Sciatic nerve (tissue), 2 donors: Measurements from ENCODE around the gene MERTK. TPM values are rescaled to one million over a fixed set of nuclear protein-coding genes. Genes with fewer than 3 reads are reported as not detected.
"Not testable (repeated sequence)": the region's sequence is repeated elsewhere in the genome, so short reads cannot be mapped to it uniquely, and the experiment has no call there.

ENCODE experiments used
- ATAC-seq: fragments of 200-7000 bp; cut with Tn5 transposase; one replicate; pipeline ENCODE4 v1.9.1; 2020; ENCODE audit warnings: mild to moderate bottlenecking, moderate library complexity
- DNase-seq: peaks from one replicate; pipeline ENCODE4 v3.0.0-alpha.2; 2020; ENCODE audit warnings: low spot score
- intact Hi-C: fragments of 100-400 bp; cut with DNase I; formaldehyde crosslinking; loops from one replicate; pipeline ENCODE4 v1.14.2; 2022
- total RNA-seq: library from RNA; stranded (reverse); fragmentation: NEBNext Ultra II Directional; extraction: Animal tissue kit (Norgen Biotek cat#: 25700); gene quantifications from one replicate; pipeline ENCODE4 v1.2.1, GENCODE V29; 2021
- donor health status: DM: no; HTN: no; CAD: no.
- donor health status: DM: no; HTN: no; CAD: no.

The MERTK gene
- total RNA-seq, 1 donor from 2014 or later: 18.9 TPM

DNA sequence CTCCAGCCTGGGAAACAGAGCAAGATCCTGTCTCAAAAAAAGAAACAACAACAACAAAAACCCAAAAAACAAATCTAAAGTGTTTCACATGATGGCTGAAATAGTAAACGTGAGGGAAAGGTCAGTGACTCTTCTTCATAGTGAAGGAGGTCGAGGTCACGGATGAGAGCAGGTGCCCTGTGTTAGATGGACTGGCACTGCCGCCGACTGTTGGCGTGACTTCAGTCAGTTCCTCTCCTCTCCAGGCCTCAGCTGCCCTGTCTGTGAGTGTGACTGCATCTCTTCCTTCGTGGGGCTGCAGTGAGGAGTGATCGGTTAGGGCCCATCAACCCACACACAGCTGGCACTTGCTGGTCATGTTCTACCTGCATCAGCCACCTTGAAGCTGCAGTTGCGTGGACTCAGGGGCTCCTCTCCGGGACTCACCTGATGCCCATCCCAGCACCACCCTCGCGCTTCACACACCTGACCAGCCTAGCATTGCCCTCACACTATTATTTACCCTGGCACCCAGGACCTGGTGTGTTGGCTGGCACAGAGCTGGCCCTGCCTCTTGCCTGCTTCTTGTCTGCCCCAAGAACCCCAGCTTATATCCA, 126.6 kb downstream of the MERTK start:
- DNase-seq (no peak), ATAC-seq (no peak)
- intact Hi-C loops: no loop called here

DNA sequence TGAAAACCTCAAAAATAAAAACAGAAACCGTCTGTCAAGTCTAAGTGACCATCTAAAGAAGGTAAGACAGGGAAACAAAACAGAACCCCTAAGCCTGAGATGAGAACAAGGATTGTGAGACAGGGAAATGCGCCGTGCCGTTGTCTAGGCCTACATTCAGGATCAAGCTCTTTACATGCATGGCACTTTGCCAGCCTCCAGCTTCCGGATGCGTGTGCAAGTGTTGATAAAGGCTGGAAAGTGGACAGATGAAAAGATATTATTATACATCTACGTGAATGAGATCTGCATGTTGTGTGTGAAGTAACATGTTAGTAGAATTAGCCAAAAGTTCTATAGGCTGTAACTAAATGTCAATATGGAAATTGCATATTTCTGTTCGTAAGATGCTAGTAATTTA, 128.1 kb downstream of the MERTK start:
- ATAC-seq (no peak), DNase-seq (no peak)
- intact Hi-C loops: no loop called here

DNA sequence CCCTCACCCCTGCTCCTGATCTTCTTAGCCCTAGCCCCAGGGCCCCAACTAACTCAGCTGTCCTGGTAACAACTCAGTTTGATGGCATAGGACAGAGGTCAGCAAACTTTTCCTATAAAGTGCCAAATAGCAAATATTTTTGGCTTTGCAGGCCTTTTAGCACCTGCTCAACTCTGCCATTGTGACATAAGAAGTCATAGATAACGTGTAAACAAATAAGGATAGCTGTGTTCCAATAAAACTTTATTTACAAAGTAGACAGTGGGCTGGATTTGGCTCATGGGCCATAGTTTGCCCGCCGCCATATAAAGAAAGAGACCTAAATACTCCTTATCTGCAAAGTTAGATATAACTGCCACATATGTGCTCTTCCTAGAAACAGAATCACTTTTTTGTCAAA, 129.4 kb downstream of the MERTK start:
- ATAC-seq (no peak), DNase-seq (no peak)
- intact Hi-C loops: no loop called here

DNA sequence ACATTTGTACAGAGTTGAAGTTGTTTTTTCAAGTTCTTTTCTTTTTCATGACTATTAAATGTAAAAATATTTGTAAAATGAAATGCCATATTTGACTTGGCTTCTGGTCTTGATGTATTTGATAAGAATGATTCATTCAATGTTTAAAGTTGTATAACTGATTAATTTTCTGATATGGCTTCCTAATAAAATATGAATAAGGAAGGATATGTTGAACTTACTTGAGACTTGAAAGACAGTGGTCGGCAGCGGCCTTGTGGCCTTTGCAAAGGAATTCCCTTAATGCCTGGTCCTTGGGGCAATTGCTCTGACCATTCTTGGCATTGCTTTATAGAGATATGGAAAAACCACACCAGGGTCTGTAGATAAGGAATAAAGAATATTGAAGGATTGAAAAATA, 130.8 kb downstream of the MERTK start:
- intact Hi-C loops: no loop called here
- ATAC-seq (no peak), DNase-seq (no peak)

DNA sequence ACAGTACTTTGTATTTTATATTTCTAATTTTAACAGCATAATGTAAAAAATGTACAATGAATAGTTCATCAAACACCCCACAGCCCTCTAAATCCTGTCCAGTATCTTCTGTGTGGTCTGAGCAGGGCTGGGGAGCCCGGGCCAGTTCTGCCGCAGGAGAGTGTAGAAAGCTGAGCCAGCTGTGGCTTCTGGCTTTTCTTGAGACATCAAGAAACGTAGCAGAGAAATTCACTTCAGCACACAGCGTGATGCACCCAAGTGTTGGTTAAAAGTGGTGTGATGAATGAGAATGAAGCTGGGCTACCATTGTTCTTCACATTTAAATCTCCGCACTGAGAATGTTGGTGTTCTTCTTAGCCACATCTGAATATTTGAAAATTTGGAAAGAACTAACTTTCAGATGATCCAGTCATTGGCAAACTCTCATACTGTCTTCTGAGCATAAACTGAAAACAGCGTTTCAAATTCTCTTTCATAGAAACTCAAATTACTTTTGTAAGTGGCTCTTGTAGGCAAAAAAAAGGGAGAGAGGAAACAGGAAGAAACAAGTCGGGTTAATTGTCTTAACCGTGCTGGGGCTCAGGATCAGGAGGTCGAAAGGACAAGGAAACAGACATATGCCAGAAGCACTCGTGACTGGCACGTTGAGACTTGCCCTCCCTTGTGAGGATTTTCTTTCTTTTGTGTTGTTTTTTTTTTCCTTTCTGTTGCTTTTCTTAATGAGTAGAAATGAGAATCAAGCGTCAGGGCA, 133.2 kb downstream of the MERTK start:
- peak; percentile 76 for ATAC-seq
- intact Hi-C loops: no loop called here
- no peak for DNase-seq

DNA sequence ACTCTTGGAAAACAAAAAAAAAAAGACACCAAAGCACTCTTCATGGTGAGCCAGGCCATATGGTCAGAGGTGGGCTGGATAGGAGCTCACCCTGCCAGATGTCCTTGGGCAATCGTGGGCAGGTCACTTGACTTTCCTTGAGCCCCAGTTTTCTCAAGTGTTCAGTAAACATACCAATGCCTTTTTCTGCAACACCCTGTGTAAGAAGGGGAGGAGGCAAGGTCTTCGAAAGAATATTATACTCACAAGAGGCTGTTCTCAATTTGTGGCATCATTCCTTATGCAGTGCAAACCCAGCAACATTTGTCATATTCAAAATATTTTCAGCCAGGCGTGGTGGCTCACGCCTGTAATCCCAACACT, 133.8 kb downstream of the MERTK start:
- intact Hi-C loops: no loop called here
- ATAC-seq: peak; percentile 64
- DNase-seq: no peak

DNA sequence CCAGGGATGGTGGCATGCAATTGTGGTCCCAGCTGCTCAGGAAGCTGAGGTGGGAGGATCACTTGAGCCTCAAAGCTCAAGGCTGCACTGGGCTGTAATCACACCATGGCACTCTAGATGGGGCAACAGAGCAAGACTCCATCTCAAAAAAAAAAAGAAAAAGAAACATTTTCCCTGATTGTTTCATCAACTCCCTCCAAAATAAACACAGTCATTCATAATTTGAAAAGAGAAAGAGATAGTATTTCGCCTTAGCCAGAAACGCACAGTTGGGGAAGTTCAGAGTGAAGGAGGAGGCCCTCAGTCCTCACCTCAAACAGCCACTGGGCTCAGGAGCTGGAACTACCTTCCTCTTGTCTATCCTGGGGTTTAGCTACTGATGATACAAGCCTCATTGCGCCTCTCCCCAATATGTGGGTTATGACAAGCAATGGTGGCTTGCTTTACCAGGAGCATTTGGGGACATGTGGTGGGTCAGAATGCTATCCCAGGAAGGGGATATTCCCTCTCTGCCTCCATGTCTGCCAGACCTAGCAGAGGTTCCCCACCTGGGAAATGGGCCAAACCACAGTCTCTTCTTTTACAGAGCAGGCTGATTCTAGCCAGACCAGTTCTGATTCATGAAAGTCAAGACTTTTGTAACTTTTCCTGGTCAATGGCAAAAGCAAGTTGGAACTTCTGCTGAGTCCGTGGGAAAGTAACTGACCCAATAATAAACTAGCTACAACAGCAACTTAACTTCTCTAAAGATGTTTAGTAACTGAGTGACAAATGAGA, 134.5 kb downstream of the MERTK start:
- intact Hi-C loops: no loop called here
- DNase-seq (peak; percentile 75), ATAC-seq (peak; percentile 78)

DNA sequence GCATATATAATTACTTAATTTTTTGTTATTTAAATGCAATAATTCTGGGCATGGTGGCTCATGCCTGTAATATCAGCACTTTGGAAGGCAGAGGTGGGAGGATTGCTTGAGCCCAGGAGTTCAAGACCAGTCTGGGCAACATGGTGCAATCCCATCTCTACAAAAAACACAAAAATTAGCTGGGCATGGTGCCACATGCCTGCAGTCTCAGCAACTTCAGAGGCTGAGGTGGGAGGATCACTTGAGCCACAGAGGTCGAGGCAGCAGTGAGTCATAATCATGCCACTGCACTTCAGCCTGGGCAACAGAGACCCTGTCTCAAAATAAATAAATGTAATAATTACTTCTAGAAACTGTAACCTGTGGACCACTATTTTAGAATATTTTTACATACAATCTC, 135.2 kb downstream of the MERTK start:
- ATAC-seq (no peak), DNase-seq (no peak)
- intact Hi-C loops: no loop called here

DNA sequence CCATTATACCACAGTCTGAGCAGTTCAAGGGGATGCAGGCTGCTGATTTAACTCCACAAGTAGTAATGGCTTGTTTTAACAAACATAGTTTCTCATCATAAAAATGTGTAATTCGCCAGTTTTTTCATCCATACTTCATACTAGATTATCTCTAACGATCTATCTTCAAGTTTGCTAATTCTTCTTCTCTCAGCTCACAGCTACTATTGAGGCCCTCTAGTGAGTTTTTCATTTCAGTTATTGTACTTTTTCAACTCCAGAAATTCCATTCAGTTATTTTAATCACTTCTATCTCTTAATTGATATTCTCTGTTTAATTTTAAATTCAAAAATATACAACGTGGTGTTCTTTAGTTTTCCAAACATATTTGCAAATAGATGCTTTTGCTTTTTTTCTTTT, 136.5 kb downstream of the MERTK start:
- ATAC-seq (no peak), DNase-seq (no peak)
- intact Hi-C loops: no loop called here

DNA sequence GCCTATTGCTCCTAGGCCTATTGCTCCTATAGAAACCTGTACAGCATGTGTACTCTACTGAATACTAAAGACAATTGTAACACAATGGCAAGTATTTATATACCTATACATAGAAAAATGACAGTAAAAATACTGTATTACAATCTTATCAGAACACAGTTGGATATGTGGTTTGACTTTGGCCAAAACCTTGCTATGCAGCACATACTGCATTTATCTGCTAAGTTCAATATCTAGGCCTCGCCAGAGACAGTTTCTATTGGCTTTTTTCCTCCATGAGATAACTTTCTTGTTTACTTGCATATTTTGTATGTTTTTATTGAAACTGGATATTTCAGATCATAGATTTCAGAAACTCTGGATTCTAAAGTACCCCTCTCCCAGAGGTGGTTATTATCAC, 137.4 kb downstream of the MERTK start:
- no peak for ATAC-seq
- intact Hi-C loops: no loop called here

DNA sequence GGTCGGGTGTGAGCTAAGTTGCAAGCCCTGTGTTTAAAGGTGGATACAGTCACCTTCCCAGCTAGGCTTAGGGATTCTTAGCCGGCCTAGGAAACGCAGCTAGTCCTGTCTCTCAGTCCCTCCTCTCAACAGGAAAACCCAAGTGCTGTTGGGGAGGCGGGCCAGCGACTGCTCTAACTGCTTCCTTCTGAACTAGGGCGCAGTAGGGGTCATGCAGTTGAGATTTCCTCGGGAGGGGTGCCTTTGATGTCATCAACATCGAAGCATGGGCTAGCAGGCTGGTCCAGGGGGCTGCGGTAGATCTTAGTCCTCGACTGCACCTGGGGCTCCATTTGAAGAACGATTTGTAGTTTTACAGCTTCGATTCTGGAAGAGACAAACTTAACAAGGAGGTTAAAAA, 141.1 kb downstream of the MERTK start:
- DNase-seq, ATAC-seq, intact Hi-C loops: not testable (repeated sequence)

More for the DNA sequence above, 137.4 kb downstream of the MERTK start:
- no peak for DNase-seq

DNA sequence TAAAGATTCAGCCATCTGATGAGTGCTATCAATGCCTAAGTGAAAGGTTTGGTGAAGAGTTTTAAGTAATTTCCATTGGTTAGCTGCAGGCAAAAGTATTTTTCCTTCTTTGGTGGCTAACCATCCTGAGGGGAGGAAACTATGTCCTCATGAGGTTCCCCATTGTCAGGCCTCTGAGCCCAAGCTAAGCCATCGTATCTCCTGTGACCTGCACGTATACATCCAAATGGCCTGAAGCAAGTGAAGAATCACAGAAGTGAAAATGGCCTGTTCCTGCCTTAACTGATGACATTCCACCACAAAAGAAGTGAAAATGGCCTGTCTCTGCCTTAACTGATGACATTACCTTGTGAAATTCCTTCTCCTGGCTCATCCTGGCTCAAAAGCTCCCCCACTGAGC, 141.7 kb downstream of the MERTK start:
- ATAC-seq, DNase-seq, intact Hi-C loops: not testable (repeated sequence)

DNA sequence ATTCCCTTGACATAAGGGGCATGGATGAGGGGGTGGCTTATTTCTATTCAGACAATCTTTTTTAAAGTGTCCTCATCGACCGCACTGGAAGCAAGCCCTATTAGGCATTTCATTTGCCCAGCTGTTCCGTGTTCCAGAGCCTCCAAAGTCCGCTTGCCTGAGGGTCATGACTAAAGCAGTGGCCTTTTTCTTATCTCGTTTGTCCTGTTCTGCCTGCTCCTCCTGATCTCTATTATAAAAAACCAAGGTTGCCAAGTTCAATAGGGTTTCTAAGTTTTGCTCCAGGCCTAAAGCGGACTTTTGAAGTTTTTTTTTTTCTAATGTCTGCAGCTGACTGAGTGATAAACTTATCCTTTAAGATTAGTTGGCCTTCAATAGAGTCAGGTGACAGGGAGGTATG, 143.1 kb downstream of the MERTK start:
- intact Hi-C loops, ATAC-seq, DNase-seq: not testable (repeated sequence)

DNA sequence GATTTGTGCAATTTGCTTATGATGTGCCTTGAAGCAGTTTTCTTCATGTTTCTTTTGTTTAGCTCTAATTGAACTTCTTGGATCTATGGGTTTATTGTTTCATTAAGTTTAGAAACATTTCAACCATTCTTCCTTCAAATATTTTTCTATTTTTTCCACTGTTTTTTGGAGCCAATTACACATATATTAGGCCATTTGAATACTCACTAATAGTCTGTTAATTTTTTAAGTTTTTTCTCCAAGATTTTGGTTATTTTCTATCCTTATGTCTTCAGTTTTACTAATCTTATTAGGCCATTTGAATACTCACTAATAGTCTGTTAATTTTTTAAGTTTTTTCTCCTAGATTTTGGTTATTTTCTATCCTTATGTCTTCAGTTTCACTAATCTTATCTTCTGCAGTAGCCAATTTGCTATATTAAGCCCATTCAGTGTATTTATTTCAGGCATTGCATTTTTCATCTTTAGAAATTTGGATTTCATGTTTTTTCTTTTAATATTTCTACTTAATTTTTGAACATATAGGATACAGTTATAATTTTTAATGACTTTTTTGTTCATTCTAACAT, 147.1 kb downstream of the MERTK start:
- intact Hi-C loops: loop anchor here (5.0 kb wide), 1 partner anchor 148 kb away; the partner anchor contains the start of gene MERTK
- DNase-seq: no peak

DNA sequence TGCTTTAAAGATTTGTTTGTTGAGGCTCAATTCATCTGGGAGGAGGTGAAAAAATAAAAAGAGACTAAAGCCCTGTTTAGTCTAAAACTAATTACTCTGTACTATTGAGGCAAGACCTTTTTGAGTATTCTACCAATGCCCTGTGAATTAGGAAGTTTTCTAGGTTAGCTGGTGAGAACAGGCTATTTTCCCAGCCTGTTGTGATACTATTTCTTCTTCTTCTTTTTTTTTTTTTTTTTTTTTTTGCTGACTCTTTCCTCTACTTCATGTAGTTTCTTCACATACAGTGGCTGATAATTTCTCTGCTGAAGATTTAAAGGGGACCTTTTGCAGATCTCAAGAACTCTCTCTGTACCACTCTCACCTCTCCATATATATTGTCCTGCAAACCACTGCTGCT, 147.8 kb downstream of the MERTK start:
- ATAC-seq: no peak
- no peak for DNase-seq
- intact Hi-C loops: loop anchor here (5.0 kb wide), 1 partner anchor 149 kb away; the partner anchor contains the start of gene MERTK

More for the DNA sequence above, 147.1 kb downstream of the MERTK start:
- no peak for ATAC-seq

DNA sequence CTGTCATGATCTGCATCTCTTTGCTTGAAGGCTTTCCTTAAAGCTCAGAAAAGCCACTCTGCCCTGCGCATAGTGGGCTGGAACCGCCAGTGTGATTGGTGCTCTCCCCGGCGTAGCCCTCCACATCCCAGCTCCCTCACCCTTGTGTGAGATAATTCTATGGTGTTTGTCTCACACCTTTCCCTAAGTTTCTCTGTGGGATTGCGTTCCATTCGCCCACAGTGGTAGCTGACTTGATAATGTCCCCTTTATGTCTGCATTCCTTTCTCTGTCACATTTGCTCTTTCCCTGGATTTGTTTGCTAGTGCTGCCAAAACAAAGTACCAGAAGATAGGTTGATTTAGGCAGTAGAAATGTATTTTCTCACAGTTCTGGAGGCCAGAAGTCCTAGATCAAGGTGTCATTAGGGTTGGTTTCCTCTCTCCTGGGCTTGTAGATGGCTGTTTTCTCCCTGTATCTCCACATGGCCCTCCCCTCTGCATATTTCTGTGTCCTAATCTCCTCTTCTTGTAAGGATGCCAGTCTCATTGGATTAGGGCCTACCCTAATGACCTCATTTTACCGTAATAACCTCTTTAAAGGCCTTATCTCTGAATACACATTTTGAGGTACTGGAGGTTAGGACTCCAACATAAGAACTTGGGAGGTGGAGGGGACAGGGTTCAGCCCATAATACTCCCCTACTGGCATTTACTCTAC, 149.3 kb downstream of the MERTK start:
- intact Hi-C loops: loop anchor here (5.0 kb wide), 1 partner anchor 150 kb away; the partner anchor contains the start of gene MERTK
- DNase-seq (no peak), ATAC-seq (no peak)

DNA sequence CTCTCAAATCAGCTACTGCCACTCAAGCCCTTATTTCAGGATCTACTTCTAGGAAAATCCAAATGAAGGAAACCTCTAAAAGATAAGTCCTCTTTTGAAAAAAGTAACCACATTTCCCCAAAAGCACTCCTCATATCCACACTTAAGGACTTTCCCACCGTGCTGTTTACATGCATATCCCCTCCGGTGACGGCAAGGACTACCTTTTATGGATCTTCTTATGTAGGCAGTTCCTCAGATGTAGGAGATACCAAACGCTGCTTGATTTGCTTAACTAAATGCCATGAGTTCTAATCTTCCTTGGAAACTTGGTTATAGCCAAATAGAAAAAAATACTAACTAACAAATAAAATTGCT, 149.8 kb downstream of the MERTK start:
- ATAC-seq (no peak), DNase-seq (no peak)
- intact Hi-C loops: loop anchor here (5.0 kb wide), 1 partner anchor 151 kb away; the partner anchor contains the start of gene MERTK

DNA sequence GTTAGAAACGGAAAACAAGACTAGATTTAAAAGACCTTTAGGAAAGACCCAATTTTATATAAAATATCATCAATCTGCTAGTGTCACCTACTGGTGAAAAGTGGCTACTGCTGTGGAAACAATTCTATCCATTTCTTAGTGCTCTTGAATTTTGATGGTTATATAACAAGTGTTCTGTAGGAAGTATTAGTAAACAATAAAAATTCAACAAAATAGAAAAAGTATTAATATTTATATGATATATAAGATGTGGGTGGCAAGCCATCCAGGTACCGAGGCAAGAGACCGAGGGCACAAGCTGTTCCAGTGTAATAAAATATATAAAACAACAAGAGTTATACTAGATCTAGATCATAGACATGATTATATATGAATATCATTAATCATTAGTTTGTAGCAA, 150.5 kb downstream of the MERTK start:
- DNase-seq (no peak), ATAC-seq (peak; percentile 77)
- intact Hi-C loops: loop anchor here (5.0 kb wide), 1 partner anchor 152 kb away; the partner anchor contains the start of gene MERTK

DNA sequence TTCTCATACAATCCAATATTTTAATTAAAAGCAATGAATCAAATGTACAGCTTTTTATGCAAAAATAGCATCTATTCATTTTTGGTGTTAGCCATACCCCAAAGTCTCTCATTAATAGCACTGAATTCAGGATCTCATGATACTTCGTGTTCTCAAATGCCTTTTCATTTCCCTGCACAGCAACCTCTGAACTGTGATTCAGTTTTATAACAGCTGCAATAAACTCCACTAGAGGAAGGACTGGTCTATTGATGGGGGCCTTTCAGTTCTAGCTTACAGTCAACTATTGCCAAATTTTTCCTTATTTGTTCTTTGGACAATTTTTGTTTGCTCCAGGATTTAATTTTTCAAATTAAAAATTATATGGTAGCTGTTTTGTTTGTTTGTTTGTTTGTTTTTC, 151.9 kb downstream of the MERTK start:
- no peak for ATAC-seq
- intact Hi-C loops: no loop called here
- DNase-seq: no peak
